ENCODE results near the gene ECHS1. TPM values are rescaled to one million over a fixed set of nuclear protein-coding genes. Genes with fewer than 3 reads are reported as not detected.
"Not testable (repeated sequence)": the region's sequence is repeated elsewhere in the genome, so short reads cannot be mapped to it uniquely, and the experiment has no call there.

ECHS1 gene
- polyA plus RNA-seq, 2 of the 4 experiments (the other 2 are of a cell fraction): 66.7 to 133 TPM

DNA sequence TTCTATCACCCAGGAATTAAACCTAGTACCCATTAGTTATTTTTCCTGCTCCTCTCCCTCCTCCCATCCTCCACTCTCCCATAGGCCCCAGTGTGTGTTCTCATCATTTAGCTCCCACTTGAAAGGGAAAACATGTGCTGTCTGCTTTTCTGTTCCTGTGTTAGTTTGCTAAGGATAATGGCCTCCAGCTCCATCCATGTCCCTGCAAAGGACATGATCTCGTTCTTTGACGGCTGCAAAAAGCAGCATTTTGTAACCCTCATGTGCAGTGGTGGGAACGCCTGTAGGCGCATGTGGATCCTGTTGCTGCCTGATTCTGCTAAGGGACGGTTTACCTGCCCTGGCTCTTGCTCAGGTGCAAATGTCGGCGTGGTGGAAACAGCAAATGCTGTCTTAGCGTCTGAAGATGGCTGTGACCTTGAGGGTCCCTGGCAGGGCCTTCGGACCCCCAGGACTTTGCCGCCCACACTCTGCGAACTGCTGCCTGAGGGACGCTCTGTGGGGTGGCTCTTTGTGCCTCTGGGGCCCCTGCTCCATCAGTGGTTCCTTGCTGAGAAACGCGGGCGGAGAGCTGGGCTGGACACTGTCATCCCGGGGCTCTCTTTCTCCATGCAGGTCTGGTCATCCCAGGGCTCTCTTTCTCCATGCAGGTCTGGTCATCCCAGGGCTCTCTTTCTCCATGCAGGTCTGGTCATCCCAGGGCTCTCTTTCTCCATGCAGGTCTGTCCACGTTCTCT is 15.2 kb upstream of the ECHS1 start (continued):
- TF ChIP-seq EHMT2 (IDR thresholded peaks at IDR 0.05; ENCODE audit: low read depth): no peak
- TF ChIP-seq TFCP2L1 (CRISPR knock-in tag; IDR thresholded peaks at IDR 0.05): no peak
- TF ChIP-seq, protein P1, sequence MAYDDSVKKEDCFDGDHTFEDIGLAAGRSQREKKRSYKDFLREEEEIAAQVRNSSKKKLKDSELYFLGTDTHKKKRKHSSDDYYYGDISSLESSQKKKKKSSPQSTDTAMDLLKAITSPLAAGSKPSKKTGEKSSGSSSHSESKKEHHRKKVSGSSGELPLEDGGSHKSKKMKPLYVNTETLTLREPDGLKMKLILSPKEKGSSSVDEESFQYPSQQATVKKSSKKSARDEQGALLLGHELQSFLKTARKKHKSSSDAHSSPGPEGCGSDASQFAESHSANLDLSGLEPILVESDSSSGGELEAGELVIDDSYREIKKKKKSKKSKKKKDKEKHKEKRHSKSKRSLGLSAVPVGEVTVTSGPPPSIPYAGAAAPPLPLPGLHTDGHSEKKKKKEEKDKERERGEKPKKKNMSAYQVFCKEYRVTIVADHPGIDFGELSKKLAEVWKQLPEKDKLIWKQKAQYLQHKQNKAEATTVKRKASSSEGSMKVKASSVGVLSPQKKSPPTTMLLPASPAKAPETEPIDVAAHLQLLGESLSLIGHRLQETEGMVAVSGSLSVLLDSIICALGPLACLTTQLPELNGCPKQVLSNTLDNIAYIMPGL (CRISPR knock-in tag; IDR thresholded peaks at IDR 0.05; ENCODE audit: borderline replicate concordance): no peak
- no peak for TF ChIP-seq NFE2L2 (conservative IDR thresholded peaks at IDR 0.05; ENCODE audit: low read length)
- TF ChIP-seq NR3C1 (IDR thresholded peaks at IDR 0.05): no peak
- TF ChIP-seq RAD21 (conservative IDR thresholded peaks at IDR 0.05 in 1 of 2, IDR thresholded peaks at IDR 0.05 in 1 of 2): no peak

DNA sequence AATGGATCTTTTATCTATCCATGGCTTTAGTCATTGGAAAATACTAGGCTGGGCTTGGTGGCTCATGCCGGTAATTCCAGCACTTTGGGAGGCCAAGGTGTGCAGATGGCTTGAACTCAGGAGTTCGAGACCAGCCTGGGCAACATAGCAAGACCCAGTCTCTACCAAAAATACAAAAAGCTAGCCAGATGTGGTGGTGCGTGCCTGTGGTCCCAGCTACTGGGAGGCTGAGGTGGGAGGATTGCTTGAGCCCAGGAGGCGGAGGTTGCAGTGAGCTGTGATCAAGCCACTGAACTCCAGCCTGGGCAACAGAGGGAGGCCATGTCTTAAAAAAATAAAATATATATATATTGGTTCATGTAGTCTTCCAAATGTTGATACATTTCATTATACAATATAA is 13.8 kb upstream of the ECHS1 start:
- H3K9me3 ChIP-seq; FAIRE-seq; H3K4me3 ChIP-seq; H3K4me2 ChIP-seq; H3K27ac ChIP-seq; DNase-seq (ENCODE audit: low read depth in 1 of 2, low spot score in 1 of 2); H3K4me1 ChIP-seq; POLR2A ChIA-PET; ATAC-seq: not testable (repeated sequence)
- 80% methylated on average over 4 of the region's 4 CpGs for WGBS (ENCODE audit: missing lambda C conversion rate)
- CTCF ChIA-PET: interaction anchor here (3.2 kb wide), 1 partner anchor 57 kb away, joined by 13 read pairs; no protein-coding TSS in a partner anchor

DNA sequence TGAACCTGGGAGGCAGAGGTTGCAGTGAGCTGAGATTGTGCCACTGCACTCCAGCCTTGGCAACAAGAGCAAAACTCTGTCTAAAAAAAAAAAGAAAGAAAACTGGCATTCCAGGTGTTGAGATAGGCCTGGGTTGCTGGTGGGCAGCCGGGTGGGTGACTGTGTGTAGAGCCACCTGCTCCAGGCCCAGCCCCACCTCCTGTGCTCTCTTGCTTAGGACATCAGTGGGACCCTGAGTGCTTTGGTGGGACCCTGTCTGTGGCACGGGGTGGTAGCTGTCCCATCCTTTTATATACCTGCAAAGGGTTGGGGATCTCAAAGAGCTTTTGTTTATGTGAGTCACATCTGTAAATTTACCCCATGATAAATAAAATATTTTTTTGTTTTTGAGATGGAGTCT is 12.1 kb upstream of the ECHS1 start:
- H3K4me1 ChIP-seq: peaks cover 2% of the 10 kb centered on the region; the same call in 1 of the 3 replicates
- no peak overlapping the region for H3K4me2 ChIP-seq
- FAIRE-seq (no peak), ATAC-seq (no peak), DNase-seq (ENCODE audit: low read depth in 1 of 2, low spot score in 1 of 2) (no peak)
- 82% methylated on average over 2 of the region's 2 CpGs for WGBS (ENCODE audit: missing lambda C conversion rate)
- POLR2A ChIA-PET: no interaction called here
- no peak for TF ChIP-seq RARB (CRISPR knock-in tag; IDR thresholded peaks at IDR 0.05)
- TF ChIP-seq, protein P2, sequence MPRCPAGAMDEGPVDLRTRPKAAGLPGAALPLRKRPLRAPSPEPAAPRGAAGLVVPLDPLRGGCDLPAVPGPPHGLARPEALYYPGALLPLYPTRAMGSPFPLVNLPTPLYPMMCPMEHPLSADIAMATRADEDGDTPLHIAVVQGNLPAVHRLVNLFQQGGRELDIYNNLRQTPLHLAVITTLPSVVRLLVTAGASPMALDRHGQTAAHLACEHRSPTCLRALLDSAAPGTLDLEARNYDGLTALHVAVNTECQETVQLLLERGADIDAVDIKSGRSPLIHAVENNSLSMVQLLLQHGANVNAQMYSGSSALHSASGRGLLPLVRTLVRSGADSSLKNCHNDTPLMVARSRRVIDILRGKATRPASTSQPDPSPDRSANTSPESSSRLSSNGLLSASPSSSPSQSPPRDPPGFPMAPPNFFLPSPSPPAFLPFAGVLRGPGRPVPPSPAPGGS (IDR thresholded peaks at IDR 0.05): no peak
- TF ChIP-seq, protein P3, sequence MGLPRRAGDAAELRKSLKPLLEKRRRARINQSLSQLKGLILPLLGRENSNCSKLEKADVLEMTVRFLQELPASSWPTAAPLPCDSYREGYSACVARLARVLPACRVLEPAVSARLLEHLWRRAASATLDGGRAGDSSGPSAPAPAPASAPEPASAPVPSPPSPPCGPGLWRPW (IDR thresholded peaks at IDR 0.05): no peak
- no peak for TF ChIP-seq RNF2 (IDR thresholded peaks at IDR 0.05; ENCODE audit: borderline replicate concordance, low read depth)
- no peak for TF ChIP-seq TFCP2L1 (CRISPR knock-in tag; IDR thresholded peaks at IDR 0.05)
- TF ChIP-seq ZNF302 (CRISPR knock-in tag; IDR thresholded peaks at IDR 0.05): no peak
- no peak for TF ChIP-seq HEYL (CRISPR knock-in tag; IDR thresholded peaks at IDR 0.05)
- TF ChIP-seq FOSL2 (IDR thresholded peaks at IDR 0.05): no peak
- TF ChIP-seq FOSL2 (CRISPR knock-in tag; IDR thresholded peaks at IDR 0.05): no peak
- TF ChIP-seq ZFP36 (IDR thresholded peaks at IDR 0.05; ENCODE audit: borderline replicate concordance, partially characterized antibody): no peak
- TF ChIP-seq SMC3 (IDR thresholded peaks at IDR 0.05): no peak
- TF ChIP-seq, protein P4, sequence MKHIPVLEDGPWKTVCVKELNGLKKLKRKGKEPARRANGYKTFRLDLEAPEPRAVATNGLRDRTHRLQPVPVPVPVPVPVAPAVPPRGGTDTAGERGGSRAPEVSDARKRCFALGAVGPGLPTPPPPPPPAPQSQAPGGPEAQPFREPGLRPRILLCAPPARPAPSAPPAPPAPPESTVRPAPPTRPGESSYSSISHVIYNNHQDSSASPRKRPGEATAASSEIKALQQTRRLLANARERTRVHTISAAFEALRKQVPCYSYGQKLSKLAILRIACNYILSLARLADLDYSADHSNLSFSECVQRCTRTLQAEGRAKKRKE (CRISPR knock-in tag; IDR thresholded peaks at IDR 0.05; ENCODE audit: low read depth): no peak
- no peak overlapping the region for H3K27ac ChIP-seq
- CTCF ChIA-PET: interaction anchor here (3.2 kb wide), 1 partner anchor 55 kb away, joined by 13 read pairs; no protein-coding TSS in a partner anchor
- H3K4me3 ChIP-seq: no peak overlapping the region
- H3K9me3 ChIP-seq: no peaks in the 10 kb centered on the region
